HG03045 (cell line): ENCODE results near the gene PDXK.

Source experiments
- ATAC-seq: cut with Tn5 transposase; IDR thresholded peaks from one replicate; pipeline ENCODE4 v1.9.1; 2021; ENCODE audit warnings: mild to moderate bottlenecking, moderate library complexity; ENCODE audit not compliant: unreplicated experiment

Gene PDXK

DNA sequence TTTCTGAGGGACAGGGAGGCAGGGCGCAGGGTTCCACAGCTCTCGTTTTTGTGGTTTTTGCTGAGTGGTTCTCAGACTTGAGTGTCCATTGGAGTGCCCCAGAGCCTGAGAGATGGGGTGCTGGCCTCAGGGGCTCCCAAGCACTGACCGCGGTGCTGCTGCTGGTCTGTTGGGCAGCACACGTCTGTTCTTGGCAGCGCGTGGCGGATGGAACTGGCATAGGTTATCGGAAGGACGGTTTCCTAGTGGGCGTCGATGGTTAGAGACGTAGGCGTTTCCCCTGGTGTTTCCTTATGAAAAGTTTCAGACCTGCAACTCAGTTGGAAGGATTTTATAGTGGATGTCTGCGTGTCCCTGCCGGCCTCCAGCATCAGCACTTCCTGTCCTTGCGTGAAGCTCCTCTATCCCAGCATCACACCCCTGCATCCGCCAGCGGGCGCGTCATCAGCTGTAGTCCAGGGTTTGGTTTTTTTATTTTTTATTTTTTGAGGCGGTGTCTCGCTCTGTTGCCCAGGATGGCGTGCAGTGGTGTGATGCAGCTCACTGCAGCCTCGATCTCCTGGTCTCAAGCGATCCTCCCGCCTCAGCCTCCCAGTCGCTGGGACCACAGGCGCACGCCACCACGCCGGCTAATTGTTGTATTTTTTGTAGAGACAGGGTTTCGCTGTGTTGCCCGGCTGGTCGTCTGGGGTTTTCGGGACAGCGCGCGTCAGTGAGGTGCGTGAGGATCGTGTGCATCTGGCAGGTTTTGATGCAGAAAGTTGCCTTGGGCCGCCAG lies 82.3 kb downstream of the PDXK start:
- no peak for ATAC-seq

DNA sequence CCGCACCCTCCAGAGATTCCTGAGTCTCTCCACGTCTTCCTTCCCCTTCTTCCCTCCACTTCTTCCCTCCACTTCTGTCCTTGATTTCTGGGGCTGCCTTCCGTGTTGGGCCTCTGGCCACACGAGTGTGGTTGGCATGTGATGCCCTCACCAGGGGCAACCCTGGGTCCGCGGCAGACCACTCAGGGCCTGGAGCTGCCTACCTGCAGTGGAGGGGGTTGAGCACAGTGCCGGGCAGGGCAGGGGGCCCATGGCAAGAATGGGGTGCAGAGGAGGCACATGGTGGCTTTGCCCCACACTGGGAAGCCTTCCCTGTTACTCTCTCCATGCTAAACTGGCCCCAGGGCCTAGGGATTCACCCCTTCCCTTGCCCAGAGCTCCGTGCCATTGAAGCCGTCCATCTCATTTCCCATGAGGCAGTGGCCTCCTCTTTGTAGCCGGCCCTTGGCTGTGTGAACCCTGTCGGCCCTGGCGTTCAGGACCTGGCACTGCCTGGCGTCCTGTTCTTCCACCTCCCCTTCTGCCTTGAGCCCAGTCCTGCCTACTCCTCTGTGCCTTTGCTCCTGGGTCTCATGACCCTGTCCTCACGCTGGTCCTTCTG lies 83.9 kb downstream of the PDXK start:
- ATAC-seq = no peak

DNA sequence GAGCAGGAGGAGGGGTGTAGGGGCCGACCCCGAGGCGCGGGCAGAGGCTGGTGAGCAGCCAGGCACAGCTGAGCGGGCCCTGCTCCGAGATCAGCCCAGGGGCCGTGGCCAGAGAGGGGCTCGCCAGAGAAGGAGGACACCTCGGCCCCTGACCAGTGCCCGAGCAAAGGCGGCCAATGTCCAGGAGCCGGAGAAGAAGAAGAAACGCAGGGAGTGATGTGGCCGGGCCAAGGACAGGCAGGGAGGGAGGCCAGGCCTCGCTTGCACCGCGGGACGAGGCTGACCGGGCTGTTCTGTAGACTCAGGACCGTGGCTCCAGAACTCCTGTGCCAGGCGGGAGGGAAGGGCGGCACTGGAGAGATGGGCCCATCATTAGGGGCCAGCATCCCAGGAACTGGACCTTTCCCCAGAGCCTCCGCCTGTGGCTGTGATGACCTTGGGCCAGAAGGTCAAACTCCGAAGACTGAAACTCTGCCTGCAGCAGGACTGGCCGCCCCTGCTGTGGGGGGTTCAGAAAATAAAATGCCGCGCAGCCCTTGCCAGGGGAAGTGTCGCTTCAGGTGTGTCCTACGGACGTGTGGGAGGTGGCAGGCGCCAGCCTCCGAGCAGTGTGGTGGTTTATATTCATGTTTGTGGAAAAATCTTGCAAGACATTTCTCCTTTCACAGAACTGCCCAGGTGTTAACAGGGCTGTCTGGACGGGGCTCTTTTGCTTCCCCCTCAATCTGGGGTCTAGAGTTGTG lies 84.8 kb downstream of the PDXK start:
- no peak for ATAC-seq

DNA sequence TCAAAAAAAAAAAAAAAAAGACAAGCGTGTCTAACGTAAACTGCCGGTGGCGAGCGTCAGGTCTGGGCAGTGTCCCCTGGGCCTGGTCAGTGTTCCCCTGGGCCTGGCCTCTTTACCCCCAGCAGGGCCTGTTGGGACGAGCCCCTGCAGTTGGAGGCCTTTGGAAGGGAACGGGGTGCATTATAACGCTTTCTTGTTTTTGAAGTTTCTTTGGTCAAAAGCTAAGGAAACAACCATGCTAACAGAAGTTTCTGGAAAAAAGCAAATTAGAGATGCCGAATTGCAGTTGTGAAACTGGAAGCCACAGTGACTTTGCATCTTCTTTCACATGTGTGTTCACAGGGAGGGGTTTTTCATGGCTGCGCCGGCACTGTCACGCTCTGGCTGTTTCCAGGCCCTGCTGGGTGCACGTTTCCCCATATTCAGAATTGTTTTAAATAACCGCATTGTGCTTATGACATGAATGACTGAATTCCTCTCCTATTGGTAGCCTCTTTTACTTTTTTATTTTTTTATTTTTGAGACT lies 86.4 kb downstream of the PDXK start:
- peak; percentile 71 for ATAC-seq

DNA sequence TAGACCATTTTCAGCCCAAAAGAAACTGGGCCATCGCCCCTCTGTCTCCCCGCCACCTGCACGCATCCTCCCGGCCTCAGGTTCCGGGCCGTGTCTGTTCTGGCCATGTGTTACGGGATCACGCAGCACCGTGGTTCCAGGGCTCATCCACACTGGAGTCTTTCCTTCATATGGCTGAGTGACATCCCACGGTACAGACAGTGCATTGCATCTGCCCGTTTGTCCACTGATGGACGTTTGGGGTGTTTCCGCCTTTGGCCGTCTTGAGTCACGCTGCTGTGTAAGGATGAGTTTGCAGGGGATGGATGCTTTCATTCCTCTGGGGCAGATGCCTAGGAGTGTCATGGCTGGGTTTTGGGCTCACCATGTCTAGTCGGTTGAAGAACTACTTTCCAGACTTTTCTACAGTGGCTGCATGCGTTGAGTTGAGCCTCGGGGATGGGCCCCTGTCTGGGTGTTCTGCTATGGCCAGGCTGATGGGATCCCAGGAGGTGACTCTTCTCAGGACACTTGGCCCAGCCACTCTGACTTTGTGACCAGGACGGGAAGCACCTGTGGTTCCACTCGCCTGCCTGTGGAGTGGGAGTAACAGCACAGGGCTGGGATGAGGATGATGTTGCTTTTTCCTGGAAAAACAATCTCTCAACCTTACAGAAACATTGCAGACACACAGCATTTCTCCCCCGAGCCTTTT lies 87.2 kb downstream of the PDXK start:
- peak; percentile 6 for ATAC-seq

DNA sequence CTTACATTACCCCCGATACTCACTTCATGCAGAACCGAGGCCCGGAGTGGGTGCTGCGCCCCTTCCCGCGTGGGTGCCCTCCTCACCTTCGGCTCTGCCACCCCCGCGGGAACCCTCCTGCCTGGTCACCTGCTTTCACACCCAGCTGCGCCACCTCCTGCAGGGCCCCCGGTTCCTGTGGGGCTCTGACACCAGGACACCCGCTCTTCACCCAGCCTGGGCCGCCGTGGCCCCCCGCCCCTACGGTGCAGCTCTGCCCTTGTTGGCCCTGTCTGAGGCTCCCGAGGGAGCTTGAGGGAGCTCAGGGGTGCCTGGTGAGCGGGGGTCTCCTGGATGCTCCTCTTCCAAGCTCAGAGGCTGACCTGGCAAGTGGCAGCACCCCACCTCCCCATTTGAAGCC lies 89.4 kb downstream of the PDXK start:
- no peak for ATAC-seq

DNA sequence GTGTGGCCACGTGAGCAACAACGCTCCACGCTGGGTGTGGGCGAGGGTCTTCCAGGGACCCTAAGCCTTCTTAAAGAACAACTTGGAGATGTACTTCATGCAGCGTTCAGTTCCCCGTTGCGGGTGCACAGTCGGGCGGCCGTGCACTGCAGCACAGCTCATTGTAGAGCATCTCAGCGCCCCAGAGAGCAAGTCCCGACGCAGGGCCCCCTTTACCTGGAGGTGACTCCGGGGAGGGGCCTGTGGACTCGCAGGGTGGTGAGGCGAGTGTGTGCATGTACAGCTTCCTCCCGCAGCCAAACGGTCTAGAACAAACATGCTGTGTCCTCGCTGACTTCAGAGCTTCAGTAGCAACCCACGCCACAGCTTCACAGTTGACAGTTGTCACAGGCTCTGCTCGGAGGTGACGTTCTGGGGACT lies 89.9 kb downstream of the PDXK start:
- no peak for ATAC-seq

DNA sequence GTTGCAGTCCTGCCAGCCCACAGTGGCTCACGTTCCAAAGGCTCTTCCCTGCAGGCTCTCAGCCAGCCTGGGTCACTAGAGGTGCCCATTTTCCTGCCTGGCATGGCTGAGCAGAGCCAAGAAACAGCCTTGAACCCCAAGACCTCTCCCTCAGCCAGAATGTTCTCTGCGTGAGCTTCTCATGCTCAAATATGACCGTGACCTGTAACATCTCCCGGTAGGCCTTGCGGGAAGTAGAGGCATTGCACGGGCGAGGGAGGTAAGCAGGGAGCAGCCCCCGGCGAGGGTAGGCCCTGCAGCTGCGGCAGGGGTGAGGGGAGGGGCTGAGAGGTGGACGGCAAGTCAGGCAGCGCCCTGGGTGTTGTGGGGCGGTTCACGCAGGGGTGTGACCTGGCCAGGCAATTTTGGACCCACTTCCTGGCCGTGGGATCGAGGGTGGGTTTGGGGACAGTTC lies 90.4 kb downstream of the PDXK start:
- no peak for ATAC-seq

DNA sequence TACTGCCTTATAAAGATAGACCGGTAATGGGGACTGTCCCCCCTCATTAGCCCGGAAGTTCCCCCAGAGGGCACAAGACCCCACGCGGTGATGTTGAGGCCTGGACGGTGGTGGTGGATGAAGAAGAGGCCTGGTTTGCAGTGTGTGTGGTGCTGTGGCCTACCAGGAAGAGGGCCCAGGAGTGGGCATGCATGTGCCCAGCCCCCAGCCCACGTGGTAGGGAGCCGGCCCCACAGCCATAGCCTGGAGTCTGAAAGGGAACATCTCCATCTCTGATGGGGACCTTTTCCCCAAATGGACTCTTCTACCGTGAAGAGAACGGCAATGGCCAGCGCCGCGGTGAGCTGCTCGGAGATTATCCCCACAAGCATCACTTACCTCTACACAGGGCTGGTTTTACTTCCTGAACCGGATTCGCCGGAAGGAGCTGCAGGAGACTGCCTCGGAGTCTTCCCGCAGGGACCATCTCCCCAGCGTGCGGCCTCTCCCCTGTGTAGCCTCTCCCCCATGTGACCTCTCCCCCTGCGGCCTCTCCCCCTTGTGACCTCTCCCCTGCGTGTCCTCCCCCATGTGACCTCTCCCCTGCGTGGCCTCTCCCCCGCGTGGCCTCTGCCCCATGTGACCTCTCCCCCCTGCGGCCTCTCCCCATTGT lies 91.0 kb downstream of the PDXK start:
- no peak for ATAC-seq

DNA sequence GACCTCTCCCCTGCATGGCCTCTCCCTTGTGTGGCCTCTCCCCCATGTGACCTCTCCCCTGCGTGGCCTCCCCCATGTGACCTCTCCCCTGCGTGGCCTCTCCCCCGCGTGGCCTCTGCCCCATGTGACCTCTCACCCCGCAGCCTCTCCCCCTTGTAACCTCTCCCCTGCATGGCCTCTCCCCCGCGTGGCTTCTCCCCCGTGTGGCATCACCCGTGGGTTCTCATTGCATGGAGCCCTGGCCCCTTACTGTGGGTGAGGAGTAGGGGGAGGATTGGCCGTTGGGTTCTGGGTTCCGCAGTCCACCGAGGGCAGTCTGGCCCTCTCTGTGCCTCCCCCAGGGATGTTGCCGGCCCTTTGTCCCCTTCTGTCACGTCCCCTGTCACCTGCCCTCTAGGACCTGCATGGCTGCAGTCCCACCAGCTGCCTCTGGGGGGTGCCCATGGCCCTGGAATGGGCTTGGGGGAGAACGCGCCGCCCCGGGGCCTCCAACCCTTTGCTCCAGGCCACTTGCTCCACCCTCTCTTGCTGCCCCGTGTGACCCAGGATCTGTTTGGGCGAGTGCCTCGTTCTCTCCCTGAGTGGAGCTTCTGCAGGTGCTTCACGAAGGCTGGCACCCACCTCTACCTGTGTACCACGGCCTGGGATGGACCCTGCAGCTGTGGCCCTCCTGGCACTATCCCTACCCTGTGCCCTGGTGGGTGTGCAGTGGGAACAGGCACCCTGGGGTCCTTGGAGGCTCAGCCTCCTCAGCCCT lies 91.8 kb downstream of the PDXK start:
- ATAC-seq = no peak

DNA sequence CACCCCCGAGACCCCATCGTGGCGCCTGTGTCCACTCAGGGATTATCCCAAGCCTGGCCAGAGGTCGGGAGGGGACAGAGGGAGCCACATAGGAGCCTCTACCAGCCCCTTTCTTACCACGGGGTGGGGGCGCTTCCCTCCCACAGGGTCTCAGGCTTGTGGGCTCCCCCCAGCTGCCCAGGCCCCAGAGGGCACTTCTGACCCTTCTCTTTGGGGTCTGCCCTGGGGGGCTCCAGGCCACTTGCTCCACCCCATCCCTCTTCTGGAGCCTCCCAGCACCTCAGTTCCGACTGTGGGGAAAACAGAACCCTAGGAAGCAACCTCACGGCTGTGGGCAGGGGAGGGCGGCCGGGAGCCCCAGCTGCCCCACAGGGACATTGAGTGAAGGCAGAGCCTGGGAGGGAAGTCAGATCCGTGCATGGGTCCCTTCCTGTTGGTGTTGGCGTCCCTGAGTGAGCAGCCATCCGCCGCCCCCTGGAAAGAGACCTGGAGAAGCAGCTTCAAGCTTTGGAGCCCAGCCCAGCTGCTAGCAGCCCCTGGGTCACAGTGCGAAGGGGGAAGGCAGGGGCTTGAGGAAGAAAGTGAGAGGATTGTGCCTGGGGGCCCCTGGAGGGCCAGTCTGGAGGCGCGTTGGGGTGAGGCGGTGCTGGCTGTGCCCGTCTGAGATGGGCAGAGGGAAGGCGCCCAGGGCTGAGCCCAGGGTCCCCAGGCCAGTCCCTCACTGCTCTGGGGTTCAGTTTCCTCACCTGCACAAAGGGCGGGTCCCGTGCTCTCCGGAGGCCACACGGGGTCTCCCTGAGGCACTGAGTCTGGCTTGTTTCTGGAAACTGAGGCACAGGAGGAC lies 92.6 kb downstream of the PDXK start:
- ATAC-seq = no peak
